Measurements from ENCODE around the gene ADAMTS17.

GRCh38 chr15:100215031-100215842, 126.5 kb downstream of the ADAMTS17 start:
- TF ChIP-seq POLR2AphosphoS5 (IDR thresholded peaks at IDR 0.05): no peak
- TF ChIP-seq CTCF (IDR thresholded peaks at IDR 0.05): no peak
- TF ChIP-seq POLR2A (IDR thresholded peaks at IDR 0.05): no peak
